Vagina (tissue), 2 donors: ENCODE measurements around the gene ZEB2. TPM values are rescaled to one million over a fixed set of nuclear protein-coding genes. Genes with fewer than 3 reads are reported as not detected.

ENCODE experiments used
- DNase-seq, 2 donors: peaks; one replicate each; pipeline ENCODE4 v3.0.0-alpha.2; 2017; ENCODE audit errors: extremely low spot score in 2 of 2
- H3K27ac ChIP-seq: fragments of 200-600 bp; sonication (generic); one replicate; pipeline ENCODE4 v1.5.1; 2019
- H3K27me3 ChIP-seq: fragments of 200-600 bp; sonication (generic); one replicate; pipeline ENCODE4 v1.5.1; 2019
- H3K36me3 ChIP-seq, 2 donors: fragments of 200-600 bp; sonication (generic); one replicate each; pipeline ENCODE4 v1.5.1; 2017 to 2019
- H3K4me1 ChIP-seq: fragments of 200-600 bp; sonication (generic); one replicate; pipeline ENCODE4 v1.5.1; 2019
- H3K4me3 ChIP-seq, 2 donors: fragments of 200-600 bp; sonication (generic); 1 replicate in 1 of 2; 2 replicates in 1 of 2; pipeline ENCODE4 v1.5.1; 2016 to 2019
- H3K9me3 ChIP-seq: fragments of 200-600 bp; sonication (generic); one replicate; pipeline ENCODE4 v1.5.1; 2019
- POLR2A ChIP-seq, 2 donors: fragments of 450-650 bp; IDR thresholded peaks; one replicate each; pipeline ENCODE4 v1.6.1; 2017; ENCODE audit warnings: antibody characterized with exemption in 2 of 2, mild to moderate bottlenecking in 2 of 2, moderate library complexity in 2 of 2
- POLR2AphosphoS5 ChIP-seq, 2 donors: sonication (generic); formaldehyde crosslinking; IDR thresholded peaks; one replicate each; pipeline ENCODE4 v1.9.0; 2017; ENCODE audit warnings: antibody characterized with exemption in 2 of 2, mild to moderate bottlenecking in 2 of 2, low read depth in 1 of 2; ENCODE audit not compliant: insufficient read depth in 1 of 2
- intact Hi-C: fragments of 100-400 bp; cut with DNase I; formaldehyde crosslinking; loops from one replicate; pipeline ENCODE4 v1.15.1; 2023
- total RNA-seq: library from RNA; depleted of rRNA; stranded (reverse); fragments of >200 nt; gene quantifications from one replicate; pipeline ENCODE4 v1.2.3, GENCODE V29; 2016
- TF ChIP-seq, protein P1 (sequence below), 3 experiments: fragments of 450-650 bp in 2 of 3; fragments of 200-600 bp in 1 of 3; sonication (generic) in 1 of 3; IDR thresholded peaks; one replicate each; pipeline ENCODE4 v1.5.1; 2017 to 2019; ENCODE audit warnings: antibody characterized with exemption in 3 of 3, mild to moderate bottlenecking in 2 of 3, moderate library complexity in 2 of 3

ZEB2 gene
- total RNA-seq, 1 donor from 2014 or later, result 63.6 TPM

GRCh38 chr2:144383571-144384100, 136.3 kb downstream of the ZEB2 start:
- TF ChIP-seq, protein P1, sequence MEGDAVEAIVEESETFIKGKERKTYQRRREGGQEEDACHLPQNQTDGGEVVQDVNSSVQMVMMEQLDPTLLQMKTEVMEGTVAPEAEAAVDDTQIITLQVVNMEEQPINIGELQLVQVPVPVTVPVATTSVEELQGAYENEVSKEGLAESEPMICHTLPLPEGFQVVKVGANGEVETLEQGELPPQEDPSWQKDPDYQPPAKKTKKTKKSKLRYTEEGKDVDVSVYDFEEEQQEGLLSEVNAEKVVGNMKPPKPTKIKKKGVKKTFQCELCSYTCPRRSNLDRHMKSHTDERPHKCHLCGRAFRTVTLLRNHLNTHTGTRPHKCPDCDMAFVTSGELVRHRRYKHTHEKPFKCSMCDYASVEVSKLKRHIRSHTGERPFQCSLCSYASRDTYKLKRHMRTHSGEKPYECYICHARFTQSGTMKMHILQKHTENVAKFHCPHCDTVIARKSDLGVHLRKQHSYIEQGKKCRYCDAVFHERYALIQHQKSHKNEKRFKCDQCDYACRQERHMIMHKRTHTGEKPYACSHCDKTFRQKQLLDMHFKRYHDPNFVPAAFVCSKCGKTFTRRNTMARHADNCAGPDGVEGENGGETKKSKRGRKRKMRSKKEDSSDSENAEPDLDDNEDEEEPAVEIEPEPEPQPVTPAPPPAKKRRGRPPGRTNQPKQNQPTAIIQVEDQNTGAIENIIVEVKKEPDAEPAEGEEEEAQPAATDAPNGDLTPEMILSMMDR (IDR thresholded peaks at IDR 0.05), result no peak
- TF ChIP-seq POLR2AphosphoS5 (IDR thresholded peaks at IDR 0.05; ENCODE audit: insufficient read depth in 1 of 2, low read depth in 1 of 2) (no peak), POLR2A (IDR thresholded peaks at IDR 0.05) (no peak)
- Histone ChIP-seq H3K36me3 (no peaks in the 10 kb centered on the region), H3K4me3 (no peak overlapping the region), H3K27me3 (no peaks in the 10 kb centered on the region), H3K27ac (no peak overlapping the region), H3K9me3 (no peaks in the 10 kb centered on the region), H3K4me1 (no peaks in the 10 kb centered on the region)
- intact Hi-C loops, result no loop called here
- no peak for DNase-seq

DNA sequence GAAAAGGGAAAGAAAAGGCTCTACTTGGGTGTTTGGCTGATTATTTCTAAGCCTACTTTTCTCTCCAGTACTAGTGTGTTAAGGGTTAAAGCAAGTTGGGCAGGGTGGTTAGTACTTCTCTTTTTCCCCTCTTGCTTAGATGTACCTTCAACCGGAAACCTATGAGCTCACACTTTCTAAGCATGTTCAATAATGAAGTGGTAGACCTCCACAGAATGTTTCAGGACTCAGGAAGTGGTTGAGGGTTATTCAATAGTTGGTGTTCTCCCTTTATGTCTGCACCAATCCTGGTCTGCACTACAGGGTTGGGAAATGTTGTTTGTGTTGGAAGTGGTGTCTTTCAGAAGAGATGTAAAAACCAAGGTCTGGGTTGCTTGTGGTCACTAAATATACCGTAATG, 137.1 kb downstream of the ZEB2 start:
- Histone ChIP-seq H3K27me3 (no peaks in the 10 kb centered on the region), H3K4me3 (no peak overlapping the region), H3K36me3 (no peaks in the 10 kb centered on the region), H3K27ac (no peak overlapping the region), H3K4me1 (no peaks in the 10 kb centered on the region), H3K9me3 (no peaks in the 10 kb centered on the region)
- intact Hi-C loops, result no loop called here
- no peak for DNase-seq
- TF ChIP-seq, protein P1 (IDR thresholded peaks at IDR 0.05), result no peak
- TF ChIP-seq POLR2AphosphoS5 (IDR thresholded peaks at IDR 0.05; ENCODE audit: insufficient read depth in 1 of 2, low read depth in 1 of 2) (no peak), POLR2A (IDR thresholded peaks at IDR 0.05) (no peak)

DNA sequence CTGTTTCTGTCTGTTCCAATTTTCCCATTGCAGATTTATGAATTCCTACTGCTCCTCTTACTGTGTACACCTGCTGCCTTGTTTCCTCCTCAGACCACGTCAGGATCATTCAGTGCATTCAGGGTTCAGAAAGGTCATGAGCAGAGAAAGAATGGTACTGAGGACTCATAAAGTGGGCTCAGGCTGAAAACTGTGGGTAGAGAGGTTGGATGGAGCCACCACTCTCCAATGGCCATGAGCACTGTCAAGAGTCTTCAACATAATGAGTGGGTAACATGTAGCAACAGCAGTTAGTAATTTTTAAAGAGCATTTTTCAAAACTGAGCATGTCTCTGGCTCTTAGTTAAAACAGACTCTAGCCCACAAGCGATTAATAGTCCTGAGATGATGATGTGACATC, 138.2 kb downstream of the ZEB2 start:
- no peak overlapping the region for H3K4me3 ChIP-seq
- intact Hi-C loops, result no loop called here

GRCh38 chr2:144379851-144380311, 140.0 kb downstream of the ZEB2 start:
- intact Hi-C loops, result no loop called here
- no peak overlapping the region for H3K4me3 ChIP-seq
- TF ChIP-seq POLR2A (IDR thresholded peaks at IDR 0.05) (no peak), POLR2AphosphoS5 (IDR thresholded peaks at IDR 0.05; ENCODE audit: insufficient read depth in 1 of 2, low read depth in 1 of 2) (no peak)
- TF ChIP-seq, protein P1 (IDR thresholded peaks at IDR 0.05), result no peak
- no peaks in the 10 kb centered on the region for H3K9me3 ChIP-seq
- H3K4me1 ChIP-seq, result no peaks in the 10 kb centered on the region
- H3K36me3 ChIP-seq, result no peaks in the 10 kb centered on the region
- DNase-seq, result no peak
- no peaks in the 10 kb centered on the region for H3K27me3 ChIP-seq
- no peak overlapping the region for H3K27ac ChIP-seq

More for the DNA sequence above, 138.2 kb downstream of the ZEB2 start:
- Histone ChIP-seq H3K9me3 (no peaks in the 10 kb centered on the region), H3K4me1 (no peaks in the 10 kb centered on the region), H3K27me3 (no peaks in the 10 kb centered on the region), H3K36me3 (no peaks in the 10 kb centered on the region), H3K27ac (no peak overlapping the region)
- TF ChIP-seq, protein P1 (IDR thresholded peaks at IDR 0.05), result no peak
- no peak for TF ChIP-seq POLR2AphosphoS5 (IDR thresholded peaks at IDR 0.05; ENCODE audit: insufficient read depth in 1 of 2, low read depth in 1 of 2)
- DNase-seq, result no peak

GRCh38 chr2:144378551-144378950, 141.4 kb downstream of the ZEB2 start:
- no peak for DNase-seq
- Histone ChIP-seq H3K4me1 (no peaks in the 10 kb centered on the region), H3K27ac (no peak overlapping the region)

More at GRCh38 chr2:144378551-144378950, 141.4 kb downstream of the ZEB2 start:
- TF ChIP-seq POLR2AphosphoS5 (IDR thresholded peaks at IDR 0.05; ENCODE audit: insufficient read depth in 1 of 2, low read depth in 1 of 2) (no peak), POLR2A (IDR thresholded peaks at IDR 0.05) (no peak)
- TF ChIP-seq, protein P1 (IDR thresholded peaks at IDR 0.05), result no peak
- Histone ChIP-seq H3K36me3 (no peaks in the 10 kb centered on the region), H3K4me3 (no peak overlapping the region), H3K9me3 (no peaks in the 10 kb centered on the region), H3K27me3 (no peaks in the 10 kb centered on the region)
- intact Hi-C loops, result no loop called here
